ENCODE results near the gene CCN5.

- TF ChIP-seq ZFP37 (tag by site-specific recombination; IDR thresholded peaks at IDR 0.05) (no peak), ZBTB1 (tag by site-specific recombination; IDR thresholded peaks at IDR 0.05) (no peak), ZNF302 (tag by site-specific recombination; IDR thresholded peaks at IDR 0.05; ENCODE audit: low read depth) (no peak), CTCF (tag by site-specific recombination; IDR thresholded peaks at IDR 0.05) (no peak), ZBTB6 (tag by site-specific recombination; IDR thresholded peaks at IDR 0.05) (no peak), ZNF274 (IDR thresholded peaks at IDR 0.05; ENCODE audit: low read length) (no peak), ZNF274 (tag by site-specific recombination; IDR thresholded peaks at IDR 0.05; ENCODE audit: borderline replicate concordance) (no peak), KLF16 (tag by site-specific recombination; IDR thresholded peaks at IDR 0.05) (no peak)
These were observed 56.0 kb downstream of the CCN5 start for GRCh38 chr20:44771172-44771535.
